PC-3 (cell line): ENCODE measurements around the gene LLGL2. TPM values are rescaled to one million over a fixed set of nuclear protein-coding genes. Genes with fewer than 3 reads are reported as not detected.

Experiments used
- ATAC-seq: fragments of 200-7000 bp; cut with Tn5 transposase; 2 replicates; pipeline ENCODE4 v1.9.1; 2020; ENCODE audit warnings: mild to moderate bottlenecking, moderate library complexity
- BruUV-seq: library from RNA; stranded (reverse); fragments of 400-500 nt; replicated peaks from 2 replicates; lab custom pipeline; 2021; lab: Mats Ljungman, UMichigan
- CTCF ChIA-PET: fragments of 300-600 bp; sonication (Branson Sonifier 250); formaldehyde crosslinking; loops from one replicate; lab custom pipeline; 2022; ENCODE audit warnings: antibody characterized with exemption; lab: Charles Lee
- POLR2A ChIA-PET: fragments of 300-600 bp; sonication (Branson Sonifier 250); formaldehyde crosslinking; loops from one replicate; lab custom pipeline; 2022; ENCODE audit warnings: antibody characterized with exemption; ENCODE audit not compliant: unreplicated experiment; lab: Charles Lee
- DNase-seq: peaks from one replicate; pipeline ENCODE4 v3.0.0-alpha.2; 2015
- H2AFZ ChIP-seq: fragments of 300-600 bp; sonication (generic); 2 replicates; pipeline ENCODE4 v1.6.0; 2016; ENCODE audit warnings: antibody characterized with exemption, low read length
- H3F3A ChIP-seq: fragments of 300-600 bp; sonication (generic); one replicate; pipeline ENCODE4 v1.6.0; 2017; ENCODE audit warnings: antibody characterized with exemption, low read length, control low read depth, mild to moderate bottlenecking; ENCODE audit not compliant: unreplicated experiment
- H3K27ac ChIP-seq: fragments of 300-600 bp; sonication (generic); 2 replicates; pipeline ENCODE4 v1.5.1; 2016; ENCODE audit warnings: mild to moderate bottlenecking, low read length
- H3K27me3 ChIP-seq: fragments of 300-600 bp; sonication (generic); 2 replicates; pipeline ENCODE4 v1.6.1; 2016; ENCODE audit warnings: low read length, mixed read lengths
- H3K36me3 ChIP-seq: fragments of 300-600 bp; sonication (generic); 2 replicates; pipeline ENCODE4 v1.6.1; 2016; ENCODE audit warnings: low read depth, mixed run types, low read length, mixed read lengths
- H3K4me1 ChIP-seq: fragments of 300-600 bp; sonication (generic); 2 replicates; pipeline ENCODE4 v1.5.1; 2016; ENCODE audit warnings: low read length; ENCODE audit not compliant: insufficient read depth
- H3K4me2 ChIP-seq: fragments of 300-600 bp; sonication (generic); 2 replicates; pipeline ENCODE4 v1.6.0; 2016; ENCODE audit warnings: low read length
- H3K4me3 ChIP-seq: fragments of 300-600 bp; sonication (generic); 2 replicates; pipeline ENCODE4 v1.5.1; 2016; ENCODE audit warnings: mild to moderate bottlenecking, low read length, mixed read lengths
- H3K79me2 ChIP-seq: fragments of 300-600 bp; sonication (generic); 2 replicates; pipeline ENCODE4 v1.6.1; 2017; ENCODE audit warnings: low read length, mixed read lengths
- H3K9ac ChIP-seq: fragments of 300-600 bp; sonication (generic); 2 replicates; pipeline ENCODE4 v1.6.0; 2016; ENCODE audit warnings: mild to moderate bottlenecking, low read length
- H3K9me2 ChIP-seq: fragments of 300-600 bp; sonication (generic); replicated peaks from 2 replicates; pipeline ENCODE4 v1.6.1; 2016; ENCODE audit warnings: mixed run types, low read length, mixed read lengths
- H3K9me3 ChIP-seq: fragments of 300-600 bp; sonication (generic); 2 replicates; pipeline ENCODE4 v1.6.1; 2016; ENCODE audit warnings: low read length, mixed read lengths
- H4K20me1 ChIP-seq: fragments of 300-600 bp; sonication (generic); 2 replicates; pipeline ENCODE4 v1.6.1; 2016; ENCODE audit warnings: low read length, mixed read lengths
- EZH2 ChIP-seq: fragments of 300-600 bp; sonication (generic); IDR thresholded peaks from one replicate; pipeline ENCODE4 v1.6.1; 2017; ENCODE audit warnings: antibody characterized with exemption, mild to moderate bottlenecking, low read length; ENCODE audit not compliant: unreplicated experiment
- EZH2phosphoT487 ChIP-seq: fragments of 300-600 bp; sonication (generic); IDR thresholded peaks from 2 replicates; pipeline ENCODE4 v1.6.1; 2018; ENCODE audit warnings: mild to moderate bottlenecking, antibody characterized with exemption, low read length, borderline replicate concordance
- intact Hi-C: fragments of 100-400 bp; cut with micrococcal nuclease; formaldehyde crosslinking; loops from 2 replicates; pipeline ENCODE4 v1.9.0; 2023
- total RNA-seq: library from RNA; depleted of rRNA; stranded (reverse); fragments of >200 nt; gene quantifications from 2 replicates; pipeline ENCODE4 v1.2.3, GENCODE V29; 2014
- TF ChIP-seq, protein P1 (sequence below): fragments of 300-600 bp; sonication (generic); conservative IDR thresholded peaks from 2 replicates; pipeline ENCODE4 v1.5.1; 2017; ENCODE audit warnings: antibody characterized with exemption, low read depth, mild to moderate bottlenecking, low read length

LLGL2 gene
- total RNA-seq, 1 experiment from 2014 or later: 92.9 TPM

DNA sequence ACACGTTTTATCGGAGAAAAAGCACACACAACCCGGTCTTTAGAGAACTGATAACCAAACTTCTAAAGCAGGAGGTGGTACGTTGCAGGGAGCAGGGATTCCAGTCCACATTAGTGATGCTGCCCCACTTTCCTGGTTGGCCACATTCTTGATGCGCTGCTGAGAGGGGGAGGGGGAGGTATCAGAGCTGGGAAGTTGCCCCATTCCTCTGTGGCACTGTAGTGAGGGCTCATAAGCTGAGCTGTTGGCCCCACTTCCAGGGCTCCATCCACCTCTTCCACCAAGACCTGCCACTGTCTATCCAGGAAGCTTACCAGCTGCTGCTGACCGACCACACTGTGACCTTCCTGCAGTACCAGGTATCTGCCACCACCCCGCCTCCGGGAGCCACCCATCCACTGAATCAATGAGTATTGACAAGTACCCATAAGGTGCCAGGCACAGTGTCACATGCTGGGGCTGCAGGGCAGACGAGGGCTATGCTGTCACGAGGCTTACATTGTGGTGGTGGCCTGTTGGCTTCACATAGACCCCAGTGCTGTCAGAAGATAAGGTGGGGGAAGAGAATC is 8.1 kb upstream of the LLGL2 start:
- Histone ChIP-seq H3K9me3 (no peaks in the 10 kb centered on the region), H3K79me2 (peaks cover 46% of the 10 kb centered on the region), H2AFZ (peak overlapping the region; percentile 80; the same call in 1 of the 2 replicates), H3K9ac (peak overlapping the region; percentile 71), H3K4me3 (peak overlapping the region; percentile 84), H3K36me3 (peaks cover 3% of the 10 kb centered on the region), H3K27ac (no peak overlapping the region), H3F3A (no peaks in the 10 kb centered on the region), H4K20me1 (peaks cover 13% of the 10 kb centered on the region), H3K4me2 (peak overlapping the region; percentile 95), H3K9me2 (no peaks in the 10 kb centered on the region), H3K27me3 (no peaks in the 10 kb centered on the region), H3K4me1 (peaks cover 35% of the 10 kb centered on the region)
- CTCF ChIA-PET: interaction anchor here (0.6 to 3.1 kb wide), 3 partner anchors 32 to 89 kb away, joined by 3 to 18 read pairs (median 8); no protein-coding TSS in a partner anchor
- intact Hi-C loops: loop anchor here (2.0 to 5.0 kb wide), 3 partner anchors 45 to 115 kb away; partner anchors contain the start of genes SMIM5 and TMEM94
- BruUV-seq: TSS peak; percentile 40
- no peak for ATAC-seq
- POLR2A ChIA-PET: no interaction called here
- peak; percentile 43 for DNase-seq
- TF ChIP-seq EZH2 (no peak), EZH2phosphoT487 (no peak)
- TF ChIP-seq, protein P1, sequence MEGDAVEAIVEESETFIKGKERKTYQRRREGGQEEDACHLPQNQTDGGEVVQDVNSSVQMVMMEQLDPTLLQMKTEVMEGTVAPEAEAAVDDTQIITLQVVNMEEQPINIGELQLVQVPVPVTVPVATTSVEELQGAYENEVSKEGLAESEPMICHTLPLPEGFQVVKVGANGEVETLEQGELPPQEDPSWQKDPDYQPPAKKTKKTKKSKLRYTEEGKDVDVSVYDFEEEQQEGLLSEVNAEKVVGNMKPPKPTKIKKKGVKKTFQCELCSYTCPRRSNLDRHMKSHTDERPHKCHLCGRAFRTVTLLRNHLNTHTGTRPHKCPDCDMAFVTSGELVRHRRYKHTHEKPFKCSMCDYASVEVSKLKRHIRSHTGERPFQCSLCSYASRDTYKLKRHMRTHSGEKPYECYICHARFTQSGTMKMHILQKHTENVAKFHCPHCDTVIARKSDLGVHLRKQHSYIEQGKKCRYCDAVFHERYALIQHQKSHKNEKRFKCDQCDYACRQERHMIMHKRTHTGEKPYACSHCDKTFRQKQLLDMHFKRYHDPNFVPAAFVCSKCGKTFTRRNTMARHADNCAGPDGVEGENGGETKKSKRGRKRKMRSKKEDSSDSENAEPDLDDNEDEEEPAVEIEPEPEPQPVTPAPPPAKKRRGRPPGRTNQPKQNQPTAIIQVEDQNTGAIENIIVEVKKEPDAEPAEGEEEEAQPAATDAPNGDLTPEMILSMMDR: no peak; the same call in 1 of the 2 replicates

DNA sequence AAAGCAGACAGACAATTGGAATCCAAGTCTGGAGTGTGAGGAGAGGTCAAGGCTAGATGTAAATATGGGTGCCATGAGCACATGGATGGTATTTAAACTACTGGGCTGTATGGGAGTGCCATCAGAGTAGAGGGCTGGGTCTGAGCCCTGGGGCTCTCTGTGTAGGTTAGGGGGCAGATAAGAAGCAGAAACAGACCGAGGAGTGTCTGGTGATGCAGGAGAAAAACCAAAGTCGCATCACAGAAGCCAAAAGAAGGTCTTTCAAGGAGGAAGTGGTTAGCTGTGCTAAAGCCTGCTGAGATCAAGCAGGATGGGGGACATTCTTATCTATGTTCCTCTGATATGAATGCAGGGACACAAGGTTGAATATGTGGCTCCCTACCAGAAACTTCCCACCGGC is 7.3 kb upstream of the LLGL2 start:
- no TSS peak for BruUV-seq
- Histone ChIP-seq H2AFZ (no peak overlapping the region), H3K27ac (no peak overlapping the region), H3F3A (no peaks in the 10 kb centered on the region), H3K9me3 (no peaks in the 10 kb centered on the region), H3K9ac (no peak overlapping the region), H3K4me1 (peaks cover 27% of the 10 kb centered on the region), H3K9me2 (no peaks in the 10 kb centered on the region), H3K36me3 (peaks cover 4% of the 10 kb centered on the region), H3K4me2 (no peak overlapping the region), H4K20me1 (peaks cover 10% of the 10 kb centered on the region), H3K27me3 (no peaks in the 10 kb centered on the region), H3K4me3 (no peak overlapping the region), H3K79me2 (peaks cover 38% of the 10 kb centered on the region)
- no peak for ATAC-seq
- intact Hi-C loops: loop anchor here (5.0 kb wide), 2 partner anchors 61 to 114 kb away; partner anchors contain the start of genes SMIM5 and TMEM94
- TF ChIP-seq EZH2phosphoT487 (no peak), EZH2 (no peak)
- TF ChIP-seq, protein P1: no peak
- DNase-seq: no peak
- ChIA-PET CTCF (interaction anchor here (3.1 kb wide), 1 partner anchor 31 kb away, joined by 18 read pairs; no protein-coding TSS in a partner anchor), POLR2A (no interaction called here)
